Measurements from ENCODE around the gene GRK1. TPM values are rescaled to one million over a fixed set of nuclear protein-coding genes. Genes with fewer than 3 reads are reported as not detected.

The GRK1 gene
- total RNA-seq, 1 donor from 2014 or later = 0.09 TPM

DNA sequence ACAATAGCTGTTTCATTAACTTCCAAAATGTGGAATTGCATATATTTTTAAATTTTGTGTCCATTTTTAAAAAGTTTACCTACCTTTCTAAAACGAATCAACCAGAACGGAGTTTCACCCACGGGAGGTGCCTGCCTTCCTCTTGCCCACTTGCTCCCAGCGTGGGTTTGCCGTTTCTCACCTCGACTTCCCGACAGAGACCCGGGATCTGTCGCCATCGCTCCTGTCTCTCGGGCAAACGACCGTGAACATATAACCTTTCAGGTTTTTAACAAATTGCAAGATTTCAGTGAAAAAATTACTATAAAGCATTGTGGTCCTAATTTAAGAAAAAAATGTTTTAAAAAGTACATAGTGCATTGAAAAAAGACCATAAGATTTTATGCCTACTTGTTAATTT, 96.2 kb downstream of the GRK1 start:
- no peak for ATAC-seq
- intact Hi-C loops (cut with DNase I) = no loop called here
- peak; percentile 38 for DNase-seq (ENCODE audit: low spot score)

DNA sequence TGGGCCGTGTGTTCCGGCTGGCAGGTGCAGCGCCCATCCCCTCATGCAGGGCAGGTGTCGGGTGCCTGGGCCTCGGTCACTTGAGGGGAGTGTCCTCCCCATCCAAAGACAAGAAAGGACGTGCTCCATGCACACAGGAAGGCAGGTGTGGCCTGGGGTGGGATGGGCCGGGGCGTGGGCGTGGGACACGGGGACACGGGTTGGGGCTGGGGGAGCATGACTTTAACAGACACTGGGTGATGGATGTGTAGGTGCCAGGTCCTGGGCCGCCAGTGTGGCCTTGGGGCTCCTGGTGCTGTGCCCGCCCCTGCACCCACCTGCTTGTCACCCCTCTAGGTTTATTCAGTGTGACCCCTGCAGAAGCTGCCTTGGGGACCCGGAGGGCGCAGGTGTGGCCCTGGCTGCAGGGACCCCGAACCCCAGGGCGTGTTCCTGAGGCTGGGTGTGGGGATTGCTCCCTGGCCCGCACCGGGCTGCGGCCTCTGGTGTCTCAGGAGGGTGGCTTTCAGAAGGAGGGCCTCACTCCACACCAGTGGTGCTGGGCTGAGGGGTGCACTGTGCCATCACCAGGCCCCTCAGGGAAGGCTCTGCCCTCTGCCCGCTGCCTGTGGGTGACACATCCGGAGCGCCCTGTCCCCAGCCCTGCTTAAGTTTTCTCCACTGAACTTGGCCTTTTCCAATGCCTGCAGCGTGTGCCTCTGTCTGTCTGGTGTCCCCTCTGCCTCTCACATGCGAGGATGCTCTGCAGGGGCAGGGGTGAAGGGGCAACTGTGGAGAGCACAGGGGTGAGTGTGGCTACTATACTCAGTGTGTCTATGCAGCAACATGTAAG, 97.2 kb downstream of the GRK1 start:
- no peak for ATAC-seq
- intact Hi-C loops (cut with DNase I) = no loop called here
- peak; percentile 51 for DNase-seq (ENCODE audit: low spot score)

DNA sequence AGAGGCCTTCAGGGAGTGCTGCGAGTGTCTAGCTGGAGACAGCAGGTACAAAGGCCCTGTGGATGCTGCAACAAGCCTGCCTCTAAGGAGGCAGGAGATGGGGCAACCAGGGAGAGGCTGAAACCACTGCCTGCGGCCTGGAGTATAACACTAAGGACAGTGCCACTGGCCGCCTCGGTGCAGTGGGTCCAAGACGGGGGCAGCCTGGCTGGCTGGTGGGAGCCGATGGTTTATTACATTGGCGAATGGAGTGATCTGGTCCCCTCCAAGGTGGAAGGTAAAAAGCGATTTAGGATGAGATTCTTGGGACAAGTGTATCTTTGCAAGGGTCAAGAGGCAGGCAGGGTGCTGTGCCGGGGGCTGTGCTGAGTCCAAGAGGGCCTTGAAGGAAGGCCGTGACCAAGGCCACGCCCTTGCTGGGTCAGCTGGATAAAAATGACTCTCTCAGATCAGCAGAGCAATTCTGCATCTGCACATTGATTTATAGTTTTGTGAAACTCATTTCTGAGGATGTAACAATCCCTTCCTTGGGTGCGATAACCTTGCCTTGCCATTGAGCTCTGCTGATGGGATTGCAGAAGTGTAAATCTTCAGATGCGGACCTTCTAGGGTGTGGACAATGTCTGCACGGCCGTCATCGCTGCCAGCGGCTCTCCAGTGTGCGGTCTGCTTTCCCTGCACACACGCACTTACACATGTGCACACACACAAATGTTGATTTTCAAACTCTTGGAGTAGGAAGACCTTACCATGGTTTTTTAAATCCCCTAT, 98.0 kb downstream of the GRK1 start:
- no peak for ATAC-seq
- DNase-seq (ENCODE audit: low spot score) = peak; percentile 53
- intact Hi-C loops (cut with DNase I) = no loop called here

DNA sequence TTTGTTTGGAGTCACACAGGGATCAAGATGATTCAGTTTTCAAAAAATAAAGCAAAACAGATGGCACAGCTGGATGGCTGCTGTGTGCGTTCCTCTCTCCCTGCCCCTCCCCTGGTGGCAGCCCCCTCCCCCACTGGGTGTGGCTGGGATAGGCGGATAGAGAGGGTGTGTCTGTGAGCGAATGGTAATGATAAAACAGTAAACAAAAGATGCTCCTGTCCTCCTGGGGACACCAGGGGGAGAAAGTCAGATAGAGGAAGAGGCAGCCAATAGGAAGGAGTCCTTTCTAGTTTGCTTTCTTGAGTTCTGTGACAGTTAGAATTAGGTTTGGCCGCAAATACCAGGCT, 98.5 kb downstream of the GRK1 start:
- intact Hi-C loops (cut with DNase I) = no loop called here
- DNase-seq (ENCODE audit: low spot score) (peak; percentile 33), ATAC-seq (no peak)

DNA sequence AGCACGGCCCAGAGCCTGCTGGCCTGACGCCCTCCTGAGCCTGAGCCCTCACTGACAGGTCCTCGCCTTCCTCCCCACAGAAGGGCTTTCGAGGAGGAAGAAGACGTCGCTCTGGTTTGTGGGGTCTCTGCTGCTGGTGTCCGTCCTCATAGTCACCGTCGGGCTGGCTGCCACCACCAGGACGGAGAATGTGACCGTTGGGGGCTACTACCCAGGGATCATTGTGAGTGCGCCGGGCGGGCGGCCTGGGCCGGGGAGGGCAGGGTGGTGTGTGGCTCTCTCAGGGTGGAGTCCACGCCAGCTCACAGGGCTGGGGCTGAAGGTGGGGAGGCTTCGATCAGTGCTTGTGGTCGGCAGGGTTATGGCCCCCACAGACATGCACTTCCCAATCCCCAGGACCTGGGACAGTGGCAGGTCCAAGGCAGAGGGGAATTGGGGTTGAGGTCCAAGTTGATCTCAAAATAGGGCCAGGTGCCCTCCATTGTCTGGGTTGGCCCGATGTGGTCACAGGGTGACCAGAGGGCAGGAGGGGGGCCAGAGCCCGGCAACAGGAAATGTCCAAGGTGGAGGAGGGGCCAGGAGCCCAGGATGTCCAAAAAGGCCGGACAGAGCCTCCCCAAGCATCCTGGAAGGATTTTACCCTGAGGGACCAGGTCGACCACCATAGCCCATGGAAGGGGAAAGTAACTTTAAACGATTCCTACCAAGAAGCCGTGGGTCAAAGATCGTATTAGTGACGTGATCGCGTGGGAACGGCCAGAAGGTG, 99.2 kb downstream of the GRK1 start:
- DNase-seq (ENCODE audit: low spot score) = peak; percentile 52
- ATAC-seq = no peak
- intact Hi-C loops (cut with DNase I) = no loop called here

DNA sequence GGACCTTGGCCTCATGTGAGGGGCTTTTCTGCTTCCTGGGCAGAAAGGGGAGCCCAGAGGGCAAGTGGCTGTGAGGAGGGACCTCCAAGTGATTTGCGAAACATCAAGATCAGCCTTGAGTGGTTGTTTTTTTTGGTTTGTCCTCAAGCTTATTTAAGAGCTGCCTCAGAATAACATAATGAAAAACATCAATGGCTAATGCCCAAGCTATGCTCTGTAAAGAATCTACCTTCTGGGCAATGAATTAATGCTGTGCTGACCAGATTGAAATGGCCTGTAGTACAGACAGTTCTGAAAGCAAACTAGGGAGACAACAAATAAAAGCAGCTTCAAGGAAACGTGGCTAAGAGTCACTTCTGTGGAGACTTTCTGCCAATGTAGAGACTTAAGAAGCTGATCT, 100.3 kb downstream of the GRK1 start:
- intact Hi-C loops (cut with DNase I) = no loop called here
- ATAC-seq (no peak), DNase-seq (ENCODE audit: low spot score) (peak; percentile 2)

DNA sequence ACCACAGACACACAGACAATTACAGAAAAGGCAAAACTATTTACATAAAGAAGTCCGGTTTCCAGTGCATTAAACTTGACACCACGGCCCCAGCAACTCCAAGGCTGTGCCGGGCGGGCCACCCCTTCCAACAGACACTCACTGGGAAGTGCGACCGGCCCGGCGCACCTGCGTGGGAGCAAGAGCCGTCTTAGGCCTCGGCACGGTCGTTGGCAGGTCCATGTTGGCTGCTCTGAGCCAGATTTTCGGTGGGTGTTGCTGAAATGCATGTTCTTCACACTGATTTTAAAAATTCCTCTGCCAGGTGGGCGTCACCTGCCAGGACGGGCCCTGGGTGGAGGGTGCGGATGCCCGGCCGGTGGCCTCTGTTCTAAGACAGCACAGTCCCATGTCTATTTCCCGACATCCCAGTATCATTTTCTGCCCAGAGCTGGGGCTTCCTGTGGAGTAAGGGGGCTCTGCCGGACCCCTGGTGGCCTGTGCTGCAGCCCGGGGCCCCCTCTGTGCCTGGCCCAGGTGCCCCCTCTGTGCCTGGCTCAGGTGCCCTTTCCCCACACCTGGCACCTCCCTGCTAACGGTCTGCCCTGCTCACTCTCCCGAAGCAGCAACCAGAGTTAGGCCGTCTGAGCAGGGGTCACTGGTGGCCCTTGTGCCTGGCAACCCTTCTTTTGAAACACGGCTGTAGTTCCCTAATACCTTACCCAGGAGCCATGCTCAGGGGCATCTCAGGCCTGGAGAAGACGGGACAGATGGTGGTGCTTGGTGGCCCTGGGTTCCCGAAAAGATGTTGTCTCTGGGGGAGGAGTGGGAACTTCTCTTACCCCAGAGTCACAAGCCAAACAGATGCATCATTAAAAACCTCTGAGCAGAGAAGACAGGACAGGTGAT, 101.2 kb downstream of the GRK1 start:
- DNase-seq (ENCODE audit: low spot score) = peak; percentile 33
- ATAC-seq = no peak
- intact Hi-C loops (cut with DNase I) = no loop called here

DNA sequence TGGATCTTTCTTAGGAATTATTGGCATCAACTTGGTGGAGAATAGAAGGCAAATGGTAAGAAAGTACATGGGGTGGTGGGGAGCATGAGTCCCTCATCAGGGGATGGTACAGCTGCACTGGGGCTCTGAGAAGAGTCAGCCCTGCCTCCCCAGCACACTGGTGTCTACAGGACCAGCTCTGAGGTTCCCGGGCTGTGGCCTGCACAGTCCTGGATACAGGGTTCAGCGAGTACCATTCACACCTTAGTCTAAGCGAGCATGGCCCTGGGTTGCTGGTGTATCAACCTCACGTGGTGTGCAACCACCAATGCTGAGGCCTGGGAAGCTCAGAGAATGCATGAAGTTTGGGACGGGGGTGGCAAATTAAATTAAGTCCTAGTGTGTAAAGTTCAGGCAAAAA, 102.1 kb downstream of the GRK1 start:
- no peak for ATAC-seq
- intact Hi-C loops (cut with DNase I) = no loop called here
- DNase-seq (ENCODE audit: low spot score) = peak; percentile 46

DNA sequence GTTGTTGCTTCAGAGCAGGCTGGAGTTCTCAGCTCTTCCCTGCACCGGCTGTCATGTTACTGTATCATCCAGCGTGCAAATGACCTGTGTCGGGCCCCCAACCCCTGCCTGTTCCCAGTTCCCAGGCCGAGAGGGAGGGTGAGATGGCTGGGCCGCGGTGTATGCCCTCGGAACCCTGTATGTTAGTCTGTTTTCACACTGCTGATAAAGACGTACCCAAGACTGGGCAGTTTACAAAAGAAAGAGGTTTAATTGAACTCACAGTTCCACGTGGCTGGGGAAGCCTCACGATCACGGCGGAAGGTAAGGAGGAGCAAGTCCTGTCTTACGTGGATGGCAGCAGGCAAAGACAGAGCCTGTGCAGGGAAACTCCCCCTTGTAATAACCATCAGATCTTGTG, 102.9 kb downstream of the GRK1 start:
- ATAC-seq = no peak
- intact Hi-C loops (cut with DNase I) = no loop called here
- peak; percentile 21 for DNase-seq (ENCODE audit: low spot score)

DNA sequence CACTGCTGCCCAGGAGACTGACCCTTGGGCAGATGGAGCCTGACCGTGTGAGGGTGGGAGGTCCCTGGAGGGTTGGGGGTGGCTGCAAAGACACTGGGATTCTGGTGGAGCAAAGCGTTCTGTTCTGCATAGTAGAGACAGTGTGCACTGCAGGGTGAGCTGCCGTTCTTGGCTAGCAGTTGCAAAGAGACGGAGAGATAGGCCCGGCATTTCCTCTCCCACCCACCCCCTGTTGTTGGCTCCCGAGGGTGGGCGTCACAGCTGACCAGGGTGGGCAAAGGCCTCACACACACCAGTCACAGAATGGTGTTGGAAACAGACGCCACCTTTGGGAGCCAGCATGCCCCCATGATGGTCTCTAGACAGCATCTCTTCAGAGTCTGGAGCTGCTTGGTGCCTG, 103.4 kb downstream of the GRK1 start:
- no peak for ATAC-seq
- peak; percentile 38 for DNase-seq (ENCODE audit: low spot score)
- intact Hi-C loops (cut with DNase I) = no loop called here

DNA sequence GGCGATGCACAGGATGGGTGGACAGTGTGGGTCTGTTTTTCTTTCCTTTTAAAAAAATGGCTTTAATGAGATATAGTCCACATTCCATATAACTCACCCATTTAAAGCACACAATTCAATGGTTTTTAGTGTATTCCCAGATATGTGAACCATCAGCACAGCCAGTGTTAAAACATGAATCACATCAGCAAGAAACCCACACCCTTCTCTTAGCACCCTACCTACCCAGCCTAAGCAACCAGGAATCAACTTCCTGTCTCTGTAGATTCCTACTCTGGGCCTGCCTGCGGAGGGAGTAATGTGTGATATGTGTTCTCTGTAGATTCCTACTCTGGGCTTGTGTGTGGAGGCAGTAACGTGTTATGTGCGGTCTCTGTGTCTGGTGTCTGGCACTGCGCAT, 103.9 kb downstream of the GRK1 start:
- DNase-seq (ENCODE audit: low spot score) (no peak), ATAC-seq (no peak)
- intact Hi-C loops (cut with DNase I) = no loop called here

DNA sequence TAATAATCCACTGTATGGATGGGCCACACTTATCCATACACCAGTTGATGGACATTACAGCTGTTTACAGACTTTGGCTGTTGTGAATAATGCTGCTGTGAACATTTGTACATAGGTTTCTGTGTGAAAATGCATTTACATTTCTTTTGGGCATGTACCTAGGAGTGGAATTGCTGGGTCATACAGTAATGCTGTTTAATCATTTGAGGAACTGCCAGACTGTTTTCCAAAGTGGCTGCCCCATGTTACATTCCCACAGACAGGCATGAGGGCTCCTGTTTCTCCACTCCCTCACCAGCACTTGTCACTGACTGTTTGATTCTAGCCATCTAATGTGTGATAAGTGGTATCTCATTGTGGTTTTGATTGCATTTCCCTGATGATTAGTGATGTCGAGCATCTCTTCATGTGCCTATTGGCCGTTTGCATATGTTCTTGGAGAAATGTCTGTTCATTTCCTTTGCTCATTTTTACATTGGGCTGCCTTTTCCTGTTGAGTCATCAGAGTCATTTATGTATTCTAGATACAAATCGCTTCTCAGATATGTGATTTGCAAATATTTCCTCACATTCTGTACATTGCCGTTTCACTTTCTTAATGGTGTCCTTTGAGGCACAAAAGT, 104.8 kb downstream of the GRK1 start:
- intact Hi-C loops (cut with DNase I) = no loop called here
- ATAC-seq = no peak

DNA sequence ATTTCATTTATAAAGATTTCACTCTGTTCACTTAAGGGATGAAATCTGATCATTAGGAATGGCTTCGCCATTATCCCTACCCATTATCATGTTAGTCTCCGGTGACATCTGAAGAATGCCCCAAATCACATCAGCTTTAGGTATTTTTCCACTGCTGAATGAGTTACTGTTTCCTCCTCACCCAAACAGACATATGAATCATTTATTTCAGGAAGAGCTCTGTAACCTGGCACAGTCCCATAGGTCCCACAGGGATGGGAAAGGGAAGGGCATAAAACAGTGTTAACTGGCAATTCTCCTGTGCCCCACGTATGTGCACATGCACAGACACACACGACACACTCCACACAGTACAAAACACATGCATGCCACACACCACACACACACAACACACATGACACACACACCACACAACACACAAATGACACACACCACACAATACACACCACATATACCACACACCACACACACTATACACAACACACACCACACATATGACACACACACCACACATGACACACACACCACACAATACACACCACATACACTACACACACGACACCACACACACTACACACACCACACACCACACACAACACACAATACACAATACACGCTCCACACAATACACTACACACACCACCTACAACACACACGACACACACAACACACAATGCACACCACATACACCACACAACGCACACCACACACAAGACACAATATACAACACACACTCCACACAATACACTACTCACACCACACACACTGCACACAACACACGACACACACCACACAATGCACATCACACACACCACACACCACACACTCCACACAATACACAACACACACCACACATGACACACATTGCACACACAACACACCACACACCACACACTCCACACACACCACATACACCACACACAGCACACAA, 107.4 kb downstream of the GRK1 start:
- ATAC-seq = no peak
- DNase-seq (ENCODE audit: low spot score) = no peak
- intact Hi-C loops (cut with DNase I) = no loop called here

More for the DNA sequence above, 104.8 kb downstream of the GRK1 start:
- no peak for DNase-seq (ENCODE audit: low spot score)

DNA sequence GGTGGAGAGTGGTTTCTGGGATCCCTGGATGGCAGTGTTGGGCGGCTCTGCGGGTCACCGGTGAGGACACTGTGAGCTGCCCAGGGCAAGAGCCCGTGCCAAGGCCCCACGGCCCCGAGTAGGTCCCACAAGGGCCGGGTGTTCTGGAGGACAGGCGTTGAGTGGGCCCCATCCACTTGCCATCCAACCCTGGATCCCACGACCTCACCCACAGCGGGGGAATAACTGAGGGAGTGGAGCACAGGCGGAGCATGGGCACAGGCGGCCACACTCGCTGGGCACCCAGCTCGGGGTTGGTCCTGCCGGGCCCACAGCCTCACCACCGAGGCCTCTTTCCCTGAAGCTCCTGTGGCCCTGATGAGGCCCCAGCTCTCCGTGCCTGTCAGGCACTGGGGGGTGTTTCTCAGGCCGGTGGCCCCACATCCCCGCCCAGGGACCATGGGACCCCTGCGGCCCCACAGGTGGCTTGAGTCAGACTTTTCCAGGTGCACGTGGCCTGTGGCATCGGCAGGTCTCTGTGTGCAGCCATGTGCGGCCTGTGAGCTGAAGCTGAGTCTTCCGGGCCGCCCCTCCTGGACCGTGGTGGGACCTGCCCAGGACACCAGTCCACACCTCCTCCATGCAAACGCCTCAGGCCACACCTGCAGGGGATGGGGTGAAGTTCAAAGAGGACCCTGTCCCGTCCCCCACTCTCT, 108.6 kb downstream of the GRK1 start:
- intact Hi-C loops (cut with DNase I) = no loop called here
- DNase-seq (ENCODE audit: low spot score) (peak; percentile 48), ATAC-seq (no peak)

DNA sequence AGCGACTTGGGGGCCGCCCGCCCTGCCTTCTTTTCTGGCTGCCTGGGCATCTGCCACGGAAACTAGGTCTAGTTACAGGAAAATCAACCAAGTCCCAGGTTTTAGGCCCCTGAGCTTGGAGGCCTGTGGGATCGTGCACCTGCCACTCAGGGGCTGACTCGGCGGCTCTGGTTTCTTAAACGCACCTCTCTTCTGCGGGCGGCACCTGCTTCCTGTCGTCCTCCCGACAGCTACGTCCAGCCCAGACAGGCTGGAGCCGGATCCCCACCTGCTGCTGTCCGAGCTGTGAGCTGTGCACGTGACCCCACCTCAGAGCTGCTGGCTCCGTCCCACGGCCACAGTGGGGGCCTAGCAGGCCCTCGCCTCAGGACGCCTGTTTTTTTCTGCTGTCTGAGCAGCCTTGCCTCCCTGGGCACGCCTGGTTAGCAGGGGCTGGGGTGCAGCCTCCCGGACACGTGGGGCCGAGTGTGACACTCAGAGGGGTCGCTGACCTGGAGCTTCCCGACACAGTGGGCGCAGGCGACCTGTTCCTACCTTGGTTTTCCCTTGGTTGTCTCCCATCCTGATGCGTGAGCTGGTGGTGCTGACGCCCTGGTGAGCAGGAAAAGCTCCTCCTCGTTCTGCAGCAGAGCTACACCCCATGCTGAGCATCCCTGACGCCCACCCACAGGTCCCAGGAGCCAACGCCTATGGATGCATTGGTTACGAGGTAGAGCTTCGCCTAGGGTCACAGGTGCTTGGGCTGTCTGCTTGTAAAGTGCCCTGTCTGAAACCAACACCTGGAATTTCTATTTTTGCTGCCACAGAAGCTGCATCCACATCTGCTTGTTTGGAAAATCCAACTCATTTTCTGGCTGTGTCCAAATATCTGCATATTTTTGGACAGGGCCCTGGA, 109.5 kb downstream of the GRK1 start:
- intact Hi-C loops (cut with DNase I) = no loop called here
- no peak for ATAC-seq
- DNase-seq (ENCODE audit: low spot score) = peak; percentile 52

All from sciatic nerve (tissue), 2 donors.